K562 (cell line): Measurements from ENCODE around the gene NACC1. TPM values are rescaled to one million over a fixed set of nuclear protein-coding genes. Genes with fewer than 3 reads are reported as not detected.

Experiments
- ARID3B ChIP-seq: fragments of 250-450 bp; sonication (Bioruptor Pico); IDR thresholded peaks from 2 replicates; pipeline ENCODE4 v1.4.0; 2020; ENCODE audit warnings: borderline replicate concordance
- BCOR ChIP-seq: fragments of 450-650 bp; IDR thresholded peaks from 2 replicates; pipeline ENCODE4 v1.6.1; 2016
- CEBPB ChIP-seq: fragments of 450-650 bp; IDR thresholded peaks from 2 replicates; pipeline ENCODE4 v1.6.1; 2016; ENCODE audit warnings: missing genetic modification characterization, missing compliant biosample characterization
- DEAF1 ChIP-seq: fragments of 450-650 bp; formaldehyde crosslinking; IDR thresholded peaks from 2 replicates; pipeline ENCODE4 v1.4.0; 2020; ENCODE audit warnings: mild to moderate bottlenecking, moderate library complexity
- EZH2 ChIP-seq: IDR thresholded peaks from 2 replicates; pipeline ENCODE4 v1.6.1; 2012; ENCODE audit warnings: low read depth, mild to moderate bottlenecking, inconsistent platforms, low read length, borderline replicate concordance
- GABPA ChIP-seq: fragments of 200-800 bp; sonication (Bioruptor generic); conservative IDR thresholded peaks from 2 replicates; pipeline ENCODE4 v1.6.1; 2016; ENCODE audit warnings: low read depth, missing genetic modification characterization, missing compliant biosample characterization
- GABPB2 ChIP-seq: fragments of 250-450 bp; sonication (Bioruptor Pico); conservative IDR thresholded peaks from 2 replicates; pipeline ENCODE4 v1.5.1; 2021; ENCODE audit warnings: mild to moderate bottlenecking
- GATAD2B ChIP-seq: fragments of 450-650 bp; IDR thresholded peaks from 2 replicates; pipeline ENCODE4 v1.6.1; 2017; ENCODE audit warnings: mild to moderate bottlenecking, borderline replicate concordance
- HCFC1 ChIP-seq: IDR thresholded peaks from 2 replicates; pipeline ENCODE4 v1.6.1; 2012; ENCODE audit warnings: low read depth, low read length, improper control_type of control experiment
- KLF6 ChIP-seq: fragments of 250-450 bp; sonication (Bioruptor Pico); IDR thresholded peaks from 2 replicates; pipeline ENCODE4 v1.4.0; 2020; ENCODE audit warnings: mild to moderate bottlenecking, moderate library complexity, borderline replicate concordance
- MAZ ChIP-seq, 2 experiments: fragments of 450-650 bp in 1 of 2; sonication (generic) in 1 of 2; formaldehyde crosslinking; IDR thresholded peaks in 1 of 2; conservative IDR thresholded peaks in 1 of 2; 2 replicates each; pipeline versions ENCODE4 v1.4.0 to v1.5.0; 2020; ENCODE audit warnings: mild to moderate bottlenecking in 1 of 2, missing genetic modification reagents in 1 of 2
- MCM5 ChIP-seq: fragments of 450-650 bp; IDR thresholded peaks from 2 replicates; pipeline ENCODE4 v1.6.1; 2016; ENCODE audit warnings: low read depth
- NBN ChIP-seq: fragments of 450-650 bp; IDR thresholded peaks from 2 replicates; pipeline ENCODE4 v1.6.1; 2016; ENCODE audit warnings: low read depth, mild to moderate bottlenecking
- NCOA1 ChIP-seq: fragments of 450-650 bp; IDR thresholded peaks from 2 replicates; pipeline ENCODE4 v1.6.1; 2016; ENCODE audit warnings: low read depth
- NCOA6 ChIP-seq: fragments of 450-650 bp; IDR thresholded peaks from 2 replicates; pipeline ENCODE4 v1.6.1; 2017; ENCODE audit warnings: mild to moderate bottlenecking
- NFYB ChIP-seq: IDR thresholded peaks from 2 replicates; pipeline ENCODE4 v1.6.1; 2011; ENCODE audit warnings: mild to moderate bottlenecking, moderate library complexity; ENCODE audit not compliant: insufficient read length; ENCODE audit errors: extremely low read depth
- RBM39 ChIP-seq: fragments of 200-400 bp; formaldehyde crosslinking; optimal IDR thresholded peaks from 2 replicates; pipeline ENCODE3; 2018; ENCODE audit warnings: low read depth, low read length
- STAG1 ChIP-seq: sonication (generic); formaldehyde crosslinking; IDR thresholded peaks from 2 replicates; pipeline ENCODE4 v1.5.0; 2020; ENCODE audit warnings: missing genetic modification reagents, borderline replicate concordance
- TCF3 ChIP-seq: sonication (generic); formaldehyde crosslinking; IDR thresholded peaks from 2 replicates; pipeline ENCODE4 v1.4.0; 2020; ENCODE audit warnings: mild to moderate bottlenecking, missing genetic modification reagents
- ZNF780A ChIP-seq: fragments of 250-450 bp; sonication (Bioruptor Pico); IDR thresholded peaks from 2 replicates; pipeline ENCODE4 v1.5.0; 2021; ENCODE audit warnings: mild to moderate bottlenecking
- polyA plus RNA-seq, 8 experiments: library from polyadenylated mRNA; depleted of rRNA in 4 of 8; stranded (reverse) in 5 of 8; unstranded in 3 of 8; fragments of >200 nt; fragmentation: Nextera tagmentation in 2 of 8; fragmentation: Illumina TruSeq in 1 of 8; extraction: Ambion mirVana in 2 of 8; extraction: Trizol in 1 of 8; gene quantifications; 2 replicates each; pipeline versions ENCODE4 v1.2.1 to v1.2.3, GENCODE V29; 2011 to 2014; ENCODE audit warnings: inconsistent platforms in 1 of 8, missing spikeins in 1 of 8
- total RNA-seq, 7 experiments: library from RNA; depleted of rRNA in 6 of 7; stranded (reverse); fragments of >200 nt in 6 of 7; fragmentation: Illumina TruSeq in 2 of 7; extraction: Trizol in 2 of 7; gene quantifications; 2 replicates each; pipeline versions ENCODE4 v1.2.1 to v1.2.3, GENCODE V29; 2011 to 2021; ENCODE audit warnings: low replicate concordance in 1 of 7
- TF ChIP-seq, protein P1 (sequence below): fragments of 450-650 bp; formaldehyde crosslinking; conservative IDR thresholded peaks from 2 replicates; pipeline ENCODE4 v1.4.0; 2022; ENCODE audit warnings: mild to moderate bottlenecking, missing genetic modification characterization
- TF ChIP-seq, protein P2 (sequence below): fragments of 250-450 bp; sonication (Bioruptor Pico); IDR thresholded peaks from 2 replicates; pipeline ENCODE4 v1.8.0; 2022; ENCODE audit warnings: moderate library complexity, mild to moderate bottlenecking, inconsistent platforms
- TF ChIP-seq, protein P3 (sequence below): fragments of 450-650 bp; formaldehyde crosslinking; IDR thresholded peaks from 2 replicates; pipeline ENCODE4 v1.4.0; 2020; ENCODE audit warnings: mild to moderate bottlenecking, mixed read lengths

The NACC1 gene
- total and polyA plus RNA-seq, 9 of the 15 experiments (the other 6 are each of a cell fraction or from before 2014, with no cell fraction given): 0.04 to 96.6 (median 25.8) TPM

- TF ChIP-seq GABPB2 (0 out of 2 replicates have a peak, but pooled peaks have one; percentile 20), NCOA6 (peak; percentile 72; the same call in 1 of the 2 replicates), NCOA1 (no peak; the same call in 1 of the 2 replicates), NFYB (no peak), HCFC1 (peak; percentile 60), MCM5 (no peak), DEAF1 (0 out of 2 replicates have a peak, but pooled peaks have one; percentile 16), KLF6 (CRISPR knock-in tag) (peak; percentile 49; the same call in 1 of the 2 replicates), RBM39 (peak; percentile 98), EZH2 (no peak), MAZ (CRISPR knock-in tag; conservative IDR thresholded peaks at IDR 0.05 in 1 of 2, IDR thresholded peaks at IDR 0.05 in 1 of 2) (peak; percentile 78 to 84), NBN (peak; percentile 99), GATAD2B (peak; percentile 25; the same call in 1 of the 2 replicates), TCF3 (CRISPR knock-in tag) (no peak; the same call in 1 of the 2 replicates), GABPA (tag) (peak; percentile 5), BCOR (peak; percentile 87), STAG1 (CRISPR knock-in tag) (no peak), ZNF780A (CRISPR knock-in tag) (peak; percentile 53; the same call in 1 of the 2 replicates), CEBPB (tag) (no peak), ARID3B (CRISPR knock-in tag) (no peak)
- TF ChIP-seq, protein P1, sequence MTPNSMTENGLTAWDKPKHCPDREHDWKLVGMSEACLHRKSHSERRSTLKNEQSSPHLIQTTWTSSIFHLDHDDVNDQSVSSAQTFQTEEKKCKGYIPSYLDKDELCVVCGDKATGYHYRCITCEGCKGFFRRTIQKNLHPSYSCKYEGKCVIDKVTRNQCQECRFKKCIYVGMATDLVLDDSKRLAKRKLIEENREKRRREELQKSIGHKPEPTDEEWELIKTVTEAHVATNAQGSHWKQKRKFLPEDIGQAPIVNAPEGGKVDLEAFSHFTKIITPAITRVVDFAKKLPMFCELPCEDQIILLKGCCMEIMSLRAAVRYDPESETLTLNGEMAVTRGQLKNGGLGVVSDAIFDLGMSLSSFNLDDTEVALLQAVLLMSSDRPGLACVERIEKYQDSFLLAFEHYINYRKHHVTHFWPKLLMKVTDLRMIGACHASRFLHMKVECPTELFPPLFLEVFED (CRISPR knock-in tag): peak; percentile 96
- TF ChIP-seq, protein P2, sequence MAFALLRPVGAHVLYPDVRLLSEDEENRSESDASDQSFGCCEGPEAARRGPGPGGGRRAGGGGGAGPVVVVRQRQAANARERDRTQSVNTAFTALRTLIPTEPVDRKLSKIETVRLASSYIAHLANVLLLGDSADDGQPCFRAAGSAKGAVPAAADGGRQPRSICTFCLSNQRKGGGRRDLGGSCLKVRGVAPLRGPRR (CRISPR knock-in tag): no peak
- TF ChIP-seq, protein P3, sequence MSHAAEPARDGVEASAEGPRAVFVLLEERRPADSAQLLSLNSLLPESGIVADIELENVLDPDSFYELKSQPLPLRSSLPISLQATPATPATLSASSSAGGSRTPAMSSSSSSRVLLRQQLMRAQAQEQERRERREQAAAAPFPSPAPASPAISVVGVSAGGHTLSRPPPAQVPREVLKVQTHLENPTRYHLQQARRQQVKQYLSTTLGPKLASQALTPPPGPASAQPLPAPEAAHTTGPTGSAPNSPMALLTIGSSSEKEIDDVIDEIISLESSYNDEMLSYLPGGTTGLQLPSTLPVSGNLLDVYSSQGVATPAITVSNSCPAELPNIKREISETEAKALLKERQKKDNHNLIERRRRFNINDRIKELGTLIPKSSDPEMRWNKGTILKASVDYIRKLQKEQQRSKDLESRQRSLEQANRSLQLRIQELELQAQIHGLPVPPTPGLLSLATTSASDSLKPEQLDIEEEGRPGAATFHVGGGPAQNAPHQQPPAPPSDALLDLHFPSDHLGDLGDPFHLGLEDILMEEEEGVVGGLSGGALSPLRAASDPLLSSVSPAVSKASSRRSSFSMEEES (CRISPR knock-in tag): no peak
Measured at GRCh38 chr19:13152974-13153568, 35.0 kb downstream of the NACC1 start (continued).
